BJ (cell line): ENCODE data around the gene COBL. TPM values are rescaled to one million over a fixed set of nuclear protein-coding genes. Genes with fewer than 3 reads are reported as not detected.

Experiments
- CTCF ChIA-PET: fragments of 350-600 bp; formaldehyde crosslinking; extraction: SDS; loops from one replicate; lab custom pipeline; 2021; ENCODE audit warnings: antibody characterized with exemption, inconsistent platforms; lab: Yijun Ruan, JAX
- POLR2A ChIA-PET: fragments of 300-600 bp; sonication (Branson Sonifier 250); formaldehyde crosslinking; extraction: SDS; loops from one replicate; lab custom pipeline; 2021; ENCODE audit warnings: antibody characterized with exemption; lab: Charles Lee
- DNase-seq: peaks from one replicate; pipeline ENCODE4 v3.0.0-alpha.2; 2011; ENCODE audit warnings: low read depth
- H3K27me3 ChIP-seq: 2 replicates; pipeline ENCODE4 v1.6.0; 2011; ENCODE audit warnings: low read length; ENCODE audit not compliant: control insufficient read depth, insufficient read depth
- H3K36me3 ChIP-seq: 2 replicates; pipeline ENCODE4 v1.5.1; 2011; ENCODE audit warnings: low read length; ENCODE audit not compliant: control insufficient read depth, insufficient read depth
- H3K4me3 ChIP-seq: 2 replicates; pipeline ENCODE4 v1.5.1; 2011; ENCODE audit warnings: low read depth, mild to moderate bottlenecking, control low read depth, low read length
- polyA plus RNA-seq: library from polyadenylated mRNA; depleted of rRNA; stranded (reverse); fragments of >200 nt; gene quantifications from 2 replicates; pipeline ENCODE4 v1.2.3, GENCODE V29; 2011
- TF ChIP-seq, protein P1 (sequence below): IDR thresholded peaks from 2 replicates; pipeline ENCODE4 v1.5.1; 2011; ENCODE audit warnings: low read depth, mild to moderate bottlenecking, control low read depth, inconsistent platforms, low read length, moderate library complexity; ENCODE audit not compliant: insufficient read depth

COBL gene
- polyA plus RNA-seq, 1 experiment = not detected

GRCh38 chr7:51077987-51078370, 238.6 kb downstream of the COBL start:
- TF ChIP-seq, protein P1, sequence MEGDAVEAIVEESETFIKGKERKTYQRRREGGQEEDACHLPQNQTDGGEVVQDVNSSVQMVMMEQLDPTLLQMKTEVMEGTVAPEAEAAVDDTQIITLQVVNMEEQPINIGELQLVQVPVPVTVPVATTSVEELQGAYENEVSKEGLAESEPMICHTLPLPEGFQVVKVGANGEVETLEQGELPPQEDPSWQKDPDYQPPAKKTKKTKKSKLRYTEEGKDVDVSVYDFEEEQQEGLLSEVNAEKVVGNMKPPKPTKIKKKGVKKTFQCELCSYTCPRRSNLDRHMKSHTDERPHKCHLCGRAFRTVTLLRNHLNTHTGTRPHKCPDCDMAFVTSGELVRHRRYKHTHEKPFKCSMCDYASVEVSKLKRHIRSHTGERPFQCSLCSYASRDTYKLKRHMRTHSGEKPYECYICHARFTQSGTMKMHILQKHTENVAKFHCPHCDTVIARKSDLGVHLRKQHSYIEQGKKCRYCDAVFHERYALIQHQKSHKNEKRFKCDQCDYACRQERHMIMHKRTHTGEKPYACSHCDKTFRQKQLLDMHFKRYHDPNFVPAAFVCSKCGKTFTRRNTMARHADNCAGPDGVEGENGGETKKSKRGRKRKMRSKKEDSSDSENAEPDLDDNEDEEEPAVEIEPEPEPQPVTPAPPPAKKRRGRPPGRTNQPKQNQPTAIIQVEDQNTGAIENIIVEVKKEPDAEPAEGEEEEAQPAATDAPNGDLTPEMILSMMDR = no peak
- CTCF ChIA-PET = no interaction called here
- Histone ChIP-seq H3K4me3 (no peak overlapping the region), H3K36me3 (no peaks in the 10 kb centered on the region), H3K27me3 (peaks cover 6% of the 10 kb centered on the region)
- no peak for DNase-seq
- POLR2A ChIA-PET = no interaction called here

- peaks cover 6% of the 10 kb centered on the region for H3K27me3 ChIP-seq
- TF ChIP-seq, protein P1 = no peak
- no peak for DNase-seq
- H3K4me3 ChIP-seq = no peak overlapping the region
- no peaks in the 10 kb centered on the region for H3K36me3 ChIP-seq
- ChIA-PET POLR2A (no interaction called here), CTCF (interaction anchor here (0.5 to 1.5 kb wide), 3 partner anchors 10 to 79 kb away, joined by 3 to 5 read pairs (median 3); no protein-coding TSS in a partner anchor)
Observed at GRCh38 chr7:51077316-51077986, 239.2 kb downstream of the COBL start.

GRCh38 chr7:51075681-51076580, 240.7 kb downstream of the COBL start:
- H3K27me3 ChIP-seq = peaks cover 3% of the 10 kb centered on the region
- CTCF ChIA-PET = interaction anchor here (1.3 to 1.5 kb wide), 3 partner anchors 8 to 65 kb away, joined by 3 to 5 read pairs (median 3); no protein-coding TSS in a partner anchor
- no peaks in the 10 kb centered on the region for H3K36me3 ChIP-seq
- TF ChIP-seq, protein P1 = no peak
- H3K4me3 ChIP-seq = no peak overlapping the region
- POLR2A ChIA-PET = no interaction called here
- DNase-seq = no peak

- TF ChIP-seq, protein P1 = no peak
- Histone ChIP-seq H3K4me3 (no peak overlapping the region), H3K36me3 (no peaks in the 10 kb centered on the region), H3K27me3 (no peaks in the 10 kb centered on the region)
- ChIA-PET CTCF (no interaction called here), POLR2A (no interaction called here)
- DNase-seq = no peak
Observed at GRCh38 chr7:51073171-51073570, 243.4 kb downstream of the COBL start.

DNA sequence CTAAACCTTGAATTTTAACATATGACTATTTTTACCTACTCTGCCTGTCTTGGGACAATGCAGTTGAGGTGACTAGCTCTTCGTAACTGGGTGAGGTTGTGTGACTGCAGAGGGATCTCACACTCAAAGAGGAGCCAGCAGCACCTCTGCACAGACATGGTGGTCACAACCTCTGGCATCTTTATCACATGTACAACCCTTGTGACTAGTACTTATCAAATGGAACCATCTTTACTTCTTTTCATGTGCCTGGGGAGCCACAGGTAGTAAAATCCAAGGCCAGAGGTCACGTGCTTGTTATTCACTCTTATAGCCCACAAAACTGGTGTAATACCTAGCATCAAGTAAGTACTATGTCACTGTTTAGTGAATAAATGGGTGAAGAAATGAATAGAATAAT, 244.3 kb downstream of the COBL start:
- no peaks in the 10 kb centered on the region for H3K36me3 ChIP-seq
- DNase-seq = no peak
- H3K27me3 ChIP-seq = no peaks in the 10 kb centered on the region
- ChIA-PET POLR2A (no interaction called here), CTCF (interaction anchor here (0.8 kb wide), 1 partner anchor 14 kb away, joined by 3 read pairs; no protein-coding TSS in a partner anchor)
- H3K4me3 ChIP-seq = no peak overlapping the region
- TF ChIP-seq, protein P1 = no peak
